GM18951 (cell line): Measurements from ENCODE around the gene MUSK.
"Not testable (repeated sequence)": the region's sequence is repeated elsewhere in the genome, so short reads cannot be mapped to it uniquely, and the experiment has no call there.

ENCODE experiments used
- POLR2A ChIP-seq: IDR thresholded peaks from 4 replicates; pipeline ENCODE4 v1.6.1; 2011; ENCODE audit warnings: mild to moderate bottlenecking; ENCODE audit not compliant: insufficient read length, insufficient read depth; ENCODE audit errors: extremely low read depth
- in situ Hi-C: fragments of 300-500 bp; cut with MboI; formaldehyde crosslinking; loops from one replicate; pipeline ENCODE4 v1.12.0; 2022; ENCODE audit warnings: low sequenced_read_pairs, mixed read lengths, inconsistent platforms; ENCODE audit not compliant: unreplicated experiment

Gene MUSK

DNA sequence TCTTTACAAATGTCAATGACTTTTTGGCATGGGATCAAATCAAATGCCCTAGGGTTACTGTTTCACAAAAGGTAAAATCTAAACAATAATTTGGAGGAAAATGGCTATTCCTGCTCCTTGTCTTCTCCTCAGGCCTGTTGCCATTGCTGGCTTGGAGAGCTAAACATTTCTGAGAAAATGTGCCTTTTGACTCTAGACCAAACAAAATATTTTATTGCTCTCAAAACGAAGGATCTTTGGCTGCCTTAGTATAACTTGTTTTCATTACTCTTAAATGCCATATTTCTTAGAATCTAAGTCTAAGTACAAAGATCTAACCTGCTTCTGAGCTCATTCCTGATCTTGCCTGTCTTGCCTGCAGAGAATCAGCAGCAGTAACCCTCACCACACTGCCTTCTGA, 116.6 kb downstream of the MUSK start:
- in situ Hi-C loops, result no loop called here

DNA sequence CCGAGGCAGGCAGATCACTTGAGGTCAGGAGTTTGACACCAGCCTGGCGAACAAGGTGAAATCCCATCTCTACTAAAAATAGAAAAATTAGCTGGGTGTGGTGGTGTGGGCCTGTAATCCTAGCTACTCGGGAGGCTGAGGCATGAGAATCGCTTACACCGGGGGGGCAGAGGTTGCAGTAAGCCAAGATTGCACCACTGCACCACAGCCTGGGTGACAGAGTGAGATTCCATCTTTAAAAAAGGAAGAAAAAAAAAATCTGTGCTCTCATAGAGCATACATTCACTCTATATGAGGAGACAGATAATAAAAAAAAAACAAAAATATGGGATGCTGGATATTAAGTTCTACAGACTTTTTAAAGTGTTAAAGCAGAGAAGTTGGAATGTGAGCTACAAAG, 119.8 kb downstream of the MUSK start:
- in situ Hi-C loops, result not testable (repeated sequence)

More for the DNA sequence above, 116.6 kb downstream of the MUSK start:
- no peak for TF ChIP-seq POLR2A

DNA sequence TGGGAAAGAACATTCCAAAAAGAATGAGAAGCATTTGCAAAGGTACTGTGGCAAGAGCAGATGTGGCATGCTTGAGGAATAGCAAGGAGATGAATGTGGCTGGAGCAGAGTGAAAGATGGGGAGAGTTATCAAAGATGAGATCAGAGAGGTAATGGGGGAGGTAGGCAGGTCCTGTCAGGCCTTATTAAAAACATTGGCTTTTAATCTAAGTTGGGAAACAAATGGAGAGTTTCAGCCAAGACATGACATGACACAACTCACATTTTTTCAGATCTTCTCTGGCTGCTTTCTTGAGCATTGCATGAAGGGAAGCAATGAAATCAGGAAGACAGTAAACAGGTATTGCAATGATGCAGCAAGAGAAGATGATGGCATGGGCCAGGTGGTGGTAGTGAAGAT, 120.3 kb downstream of the MUSK start:
- TF ChIP-seq POLR2A, result no peak
- in situ Hi-C loops, result no loop called here

DNA sequence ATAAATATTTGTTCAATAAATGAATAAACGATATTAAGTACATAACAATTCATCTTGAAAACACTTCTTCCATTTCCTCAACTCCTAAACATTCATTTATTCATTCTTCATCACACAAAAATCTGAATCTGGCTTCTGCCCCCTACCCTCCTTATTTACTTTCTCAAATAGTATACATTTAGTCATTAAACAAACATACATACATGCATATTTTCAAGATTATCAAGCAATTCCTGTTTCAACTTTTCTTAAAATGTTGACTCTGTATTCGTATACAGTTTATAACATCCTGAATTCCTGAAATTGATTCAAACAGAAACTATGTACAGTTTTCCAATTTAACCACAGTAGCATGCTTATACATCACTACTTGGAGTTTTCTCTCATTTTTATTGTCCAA, 129.0 kb downstream of the MUSK start:
- no peak for TF ChIP-seq POLR2A
- in situ Hi-C loops, result no loop called here

DNA sequence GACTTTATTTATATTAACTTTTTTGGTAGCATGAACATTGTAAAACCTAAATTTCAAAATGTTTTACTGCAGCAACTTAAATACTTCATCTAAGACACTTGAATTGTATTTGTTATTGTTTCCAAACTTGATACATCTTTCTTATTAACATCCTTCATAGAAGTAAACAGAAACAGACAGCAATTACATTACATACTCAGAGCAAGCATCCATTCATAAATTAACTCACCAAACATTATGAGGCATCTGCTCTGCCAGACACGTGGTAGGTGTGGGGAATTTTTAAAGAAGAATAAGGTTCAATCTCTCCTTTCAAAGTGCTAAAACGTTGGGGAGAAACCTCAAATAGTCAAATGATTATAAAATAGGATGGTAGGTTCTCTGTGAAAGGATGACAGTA, 130.8 kb downstream of the MUSK start:
- in situ Hi-C loops, result no loop called here
- TF ChIP-seq POLR2A, result no peak

DNA sequence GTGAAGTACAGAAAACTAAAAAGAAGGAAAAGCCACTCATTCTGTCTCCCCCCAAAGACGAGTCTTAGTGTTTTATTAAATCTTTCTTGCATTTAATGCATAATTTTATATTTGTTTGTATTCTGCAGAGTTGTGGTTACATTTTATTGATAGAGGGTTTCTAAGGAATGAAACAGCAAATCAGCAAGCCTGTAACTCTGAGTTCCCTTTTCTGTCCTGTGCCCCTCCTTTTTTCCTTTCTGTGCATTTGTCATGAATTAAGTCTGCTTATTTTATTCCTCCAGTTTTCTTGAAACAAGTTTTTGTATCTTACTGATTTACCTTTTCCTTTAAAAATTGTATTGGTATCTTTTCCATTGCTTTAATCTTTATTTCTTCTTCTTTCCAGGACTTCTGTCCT, 132.8 kb downstream of the MUSK start:
- no peak for TF ChIP-seq POLR2A
- in situ Hi-C loops, result no loop called here

DNA sequence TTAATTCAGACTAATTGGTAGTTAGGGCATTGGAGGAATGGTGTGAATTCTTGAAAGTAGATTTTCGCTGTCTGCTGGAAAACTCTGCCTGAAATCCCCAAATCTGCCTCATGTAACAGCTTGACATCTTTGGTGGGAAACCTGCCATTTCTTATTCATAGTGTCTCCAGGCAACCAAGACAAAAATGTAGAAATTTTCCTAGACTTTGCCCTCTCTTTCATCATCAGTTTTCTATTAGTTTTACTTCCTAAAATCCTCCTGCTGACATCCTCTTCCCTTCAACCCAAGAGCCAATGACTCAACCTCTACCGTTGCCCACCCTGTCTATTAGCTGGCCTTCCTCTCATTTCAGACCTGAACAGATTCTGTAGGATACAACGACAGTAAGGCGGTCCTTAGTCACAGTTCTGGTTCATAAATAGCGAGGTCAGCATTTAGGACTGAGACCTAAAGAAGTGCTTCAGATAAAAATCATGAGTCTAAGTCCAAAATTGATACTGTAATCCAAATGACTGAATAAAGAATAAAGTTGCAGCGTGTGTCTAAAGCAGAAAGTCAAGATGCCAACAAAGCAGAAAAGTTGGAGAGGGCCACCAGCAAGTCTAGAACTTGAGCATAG, 133.9 kb downstream of the MUSK start:
- no peak for TF ChIP-seq POLR2A
- in situ Hi-C loops, result no loop called here

DNA sequence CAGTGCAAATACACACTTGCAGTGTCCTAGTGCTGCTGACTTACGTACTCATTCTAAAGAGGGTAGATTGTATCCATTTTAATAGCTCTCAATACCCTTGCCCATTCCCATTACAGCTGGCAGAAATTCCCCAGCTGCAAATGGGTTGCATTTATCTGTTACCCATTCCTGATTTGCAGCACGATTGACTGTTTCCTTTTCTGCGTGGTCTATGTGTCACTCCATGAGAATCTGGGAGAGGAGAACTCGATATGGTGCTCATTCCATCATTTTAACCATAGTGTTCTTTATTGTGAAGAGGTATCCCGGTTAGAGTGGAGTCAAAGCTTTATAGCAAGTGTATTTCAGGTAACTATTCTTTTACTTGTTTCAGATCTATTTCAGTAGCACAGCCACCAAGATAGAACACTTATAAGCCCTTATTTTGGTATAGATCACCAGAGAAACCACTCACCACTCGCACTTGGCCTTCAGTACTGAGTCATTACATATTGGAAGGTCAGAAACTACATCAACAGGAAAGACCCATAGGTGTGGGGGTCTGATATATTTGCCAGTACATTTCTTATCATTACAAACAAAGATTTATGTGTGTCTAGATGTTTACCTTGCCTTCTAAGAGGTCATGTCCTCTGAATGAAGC, 139.5 kb downstream of the MUSK start:
- TF ChIP-seq POLR2A, result no peak
- in situ Hi-C loops, result no loop called here

DNA sequence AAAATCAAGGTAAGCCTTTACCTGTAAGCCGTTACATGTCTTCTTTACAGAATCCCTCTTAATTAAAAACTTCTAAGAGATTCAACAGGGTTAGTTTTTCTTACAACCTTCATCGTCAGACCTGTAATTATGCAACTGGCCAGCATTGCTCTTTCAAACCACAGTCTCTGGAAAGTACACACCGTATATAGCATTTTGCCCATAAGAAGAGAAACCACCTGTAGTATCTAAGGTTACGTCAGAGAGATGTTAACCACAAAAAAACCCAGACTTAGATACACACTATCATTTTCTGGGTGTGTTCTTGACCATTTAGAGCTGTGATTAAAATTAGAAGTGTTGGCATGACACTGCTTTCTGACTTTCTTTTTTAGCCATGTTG, 140.0 kb downstream of the MUSK start:
- in situ Hi-C loops, result no loop called here
- no peak for TF ChIP-seq POLR2A

DNA sequence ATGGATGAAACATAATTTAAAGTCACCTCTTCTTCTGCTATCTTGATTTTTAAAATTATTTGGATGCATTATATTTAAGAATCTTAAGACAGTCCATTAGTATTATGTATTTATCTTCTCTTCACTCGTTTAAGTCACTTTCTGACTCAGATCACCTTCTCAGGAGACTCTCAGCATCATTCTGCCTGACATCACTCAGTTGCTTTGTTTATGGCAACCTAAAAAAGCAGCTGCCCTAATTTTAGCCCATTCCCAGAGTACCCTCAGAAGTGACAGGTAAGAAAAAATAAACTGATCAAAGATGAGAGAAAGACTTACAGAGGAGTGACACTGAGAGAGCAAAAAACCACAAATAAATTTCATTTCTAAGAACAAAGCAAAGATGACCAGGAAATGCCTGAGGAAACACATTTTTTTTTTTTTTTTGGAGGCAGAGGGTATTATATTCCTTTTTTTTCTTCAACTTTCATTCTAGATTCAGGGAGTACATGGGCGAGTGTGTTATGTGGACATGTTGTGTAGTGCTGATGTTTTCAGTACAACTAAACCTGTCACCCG, 140.5 kb downstream of the MUSK start:
- TF ChIP-seq POLR2A, result no peak
- in situ Hi-C loops, result no loop called here

DNA sequence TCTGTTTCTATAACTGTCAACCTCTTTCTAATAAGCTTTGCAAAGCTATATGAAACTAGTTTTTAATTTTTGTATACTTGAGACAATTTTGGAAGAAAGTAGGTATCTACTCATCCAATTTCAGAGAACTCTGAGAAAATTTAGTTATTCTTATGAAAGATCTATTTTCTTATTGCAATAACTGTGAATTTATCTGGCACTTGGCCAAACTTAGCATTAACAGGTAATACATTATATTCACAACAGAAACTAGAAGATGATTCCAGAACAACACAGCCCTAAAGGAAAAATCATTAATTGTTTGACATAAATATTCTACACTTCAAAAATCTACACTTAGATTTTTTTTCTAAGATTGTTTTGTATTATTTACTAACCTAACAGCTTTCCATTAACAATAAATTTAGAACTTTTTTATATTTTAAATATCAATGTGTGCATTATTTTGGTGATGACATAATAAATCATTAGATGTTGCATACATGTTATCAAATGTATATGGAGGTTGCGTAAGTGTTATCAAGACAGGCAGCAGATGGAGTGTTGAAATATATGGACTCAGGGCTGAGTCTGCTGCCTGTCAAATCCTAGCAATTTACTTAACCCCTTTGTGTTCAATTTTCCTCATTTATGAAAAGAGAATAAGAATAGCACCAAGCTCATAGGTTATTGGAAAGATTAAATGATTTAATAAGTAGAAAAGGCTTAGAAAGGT, 141.8 kb downstream of the MUSK start:
- in situ Hi-C loops, result no loop called here

DNA sequence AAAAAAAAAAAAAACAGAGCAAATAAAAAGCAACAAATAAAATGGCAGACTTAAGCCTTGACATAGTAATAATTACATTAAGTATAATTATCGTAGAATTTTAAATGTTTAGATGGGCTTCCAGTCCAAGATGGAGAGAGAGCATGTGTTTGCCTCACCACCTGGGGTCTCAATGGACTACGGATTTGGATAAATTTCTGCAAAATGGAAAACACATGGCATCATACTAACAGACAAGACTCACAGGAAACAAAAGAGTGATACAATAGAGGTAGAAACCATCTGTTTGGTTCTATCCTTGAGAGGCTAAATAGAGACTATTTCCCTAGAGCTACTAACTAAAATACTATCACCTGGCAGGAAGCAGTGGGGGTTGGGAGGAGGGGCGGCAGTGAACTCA, 144.3 kb downstream of the MUSK start:
- TF ChIP-seq POLR2A, result no peak
- in situ Hi-C loops, result no loop called here

More for the DNA sequence above, 141.8 kb downstream of the MUSK start:
- no peak for TF ChIP-seq POLR2A

DNA sequence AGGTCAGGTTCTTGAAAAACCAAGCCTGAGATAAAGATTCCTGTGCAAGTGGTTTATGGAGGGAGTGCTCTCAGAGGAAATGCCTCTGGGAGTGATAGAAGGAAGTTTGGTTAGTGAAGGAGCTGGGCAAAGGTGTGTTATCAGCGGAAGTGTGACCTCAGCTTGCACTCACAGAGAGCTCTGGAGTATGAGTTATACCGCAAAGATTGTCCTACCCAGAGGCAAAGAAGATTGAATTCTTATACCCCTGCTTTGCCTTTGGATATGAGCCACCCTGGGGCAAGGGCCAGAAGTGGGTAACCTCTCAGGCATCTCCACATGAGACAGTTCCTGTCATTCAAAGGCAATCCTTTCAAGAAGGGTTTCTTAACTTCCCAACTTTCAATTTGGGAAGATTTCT, 145.6 kb downstream of the MUSK start:
- TF ChIP-seq POLR2A, result no peak
- in situ Hi-C loops, result no loop called here

DNA sequence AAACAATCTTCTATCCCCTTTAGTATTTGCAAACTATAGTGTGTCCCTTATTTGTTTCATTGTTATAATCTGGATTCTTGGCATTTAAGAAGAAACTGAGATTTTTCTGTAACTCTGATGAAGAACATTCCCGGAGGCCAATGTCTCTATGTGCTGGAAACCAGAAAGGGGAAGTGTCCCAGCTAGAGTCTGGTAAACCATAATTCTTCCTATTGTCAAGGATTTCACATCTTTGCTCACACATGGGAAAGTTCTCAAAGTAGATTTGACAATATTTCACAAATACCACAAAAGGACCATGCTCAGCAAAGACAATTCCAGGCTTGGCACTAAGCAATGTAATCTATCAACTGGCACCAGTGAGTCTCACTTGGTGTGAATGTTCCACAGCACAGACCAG, 146.8 kb downstream of the MUSK start:
- TF ChIP-seq POLR2A, result no peak
- in situ Hi-C loops, result no loop called here
